Stimulated activated CD8-positive, alpha-beta memory T cell treated with anti-CD3 and anti-CD28 coated beads, Interleukin-12 subunit alpha, Interleukin-12 subunit beta, amount 100 ng/mL, for 1 hour (primary cell): Measurements from ENCODE around the gene ZBTB16.
"Not testable (repeated sequence)": the region's sequence is repeated elsewhere in the genome, so short reads cannot be mapped to it uniquely, and the experiment has no call there.

ENCODE experiments used
- DNase-seq: peaks from one replicate; pipeline ENCODE4 v3.0.0-alpha.2; 2020; ENCODE audit warnings: low read depth

ZBTB16 gene

GRCh38 chr11:114044042-114044871, 15.3 kb upstream of the ZBTB16 start:
- DNase-seq, result no peak

- no peak for DNase-seq
Measured at GRCh38 chr11:114047327-114047726, 12.2 kb upstream of the ZBTB16 start.

- no peak for DNase-seq
Measured at GRCh38 chr11:114049050-114049449, 10.5 kb upstream of the ZBTB16 start.

- not testable (repeated sequence) for DNase-seq
Measured at GRCh38 chr11:114049766-114050165, 9.7 kb upstream of the ZBTB16 start.

GRCh38 chr11:114050258-114050927, 9.1 kb upstream of the ZBTB16 start:
- no peak for DNase-seq

GRCh38 chr11:114051558-114051957, 8.0 kb upstream of the ZBTB16 start:
- DNase-seq, result no peak

- DNase-seq, result no peak
Measured at GRCh38 chr11:114052160-114052559, 7.4 kb upstream of the ZBTB16 start.

- DNase-seq, result no peak
Measured at GRCh38 chr11:114053406-114053805, 6.1 kb upstream of the ZBTB16 start.

GRCh38 chr11:114054806-114055205, 4.7 kb upstream of the ZBTB16 start:
- DNase-seq, result no peak

- DNase-seq, result no peak
Measured at GRCh38 chr11:114056409-114056808, 3.1 kb upstream of the ZBTB16 start.

GRCh38 chr11:114057147-114057546, 2.4 kb upstream of the ZBTB16 start:
- DNase-seq, result no peak

- no peak for DNase-seq
Measured at GRCh38 chr11:114057605-114058004, 1.9 kb upstream of the ZBTB16 start.

- DNase-seq, result no peak
Measured at GRCh38 chr11:114058026-114058706, 1.3 kb upstream of the ZBTB16 start.

GRCh38 chr11:114058871-114059277, 637 bp upstream of the ZBTB16 start:
- no peak for DNase-seq

GRCh38 chr11:114059984-114060391, 477 bp downstream of the ZBTB16 start:
- DNase-seq, result no peak

GRCh38 chr11:114060392-114061047, 1.0 kb downstream of the ZBTB16 start:
- DNase-seq, result no peak

- DNase-seq, result no peak
Measured at GRCh38 chr11:114061048-114061680, 1.7 kb downstream of the ZBTB16 start.

GRCh38 chr11:114061681-114062049, 2.2 kb downstream of the ZBTB16 start:
- DNase-seq, result no peak

- no peak for DNase-seq
Measured at GRCh38 chr11:114062272-114062671, 2.8 kb downstream of the ZBTB16 start.

GRCh38 chr11:114063149-114063828, 3.8 kb downstream of the ZBTB16 start:
- no peak for DNase-seq

- no peak for DNase-seq
Measured at GRCh38 chr11:114063829-114064201, 4.3 kb downstream of the ZBTB16 start.
